Pericardium fibroblast (primary cell): ENCODE data around the gene TCF25. TPM values are rescaled to one million over a fixed set of nuclear protein-coding genes. Genes with fewer than 3 reads are reported as not detected.

ENCODE experiments used
- total RNA-seq: library from RNA; depleted of rRNA; stranded (reverse); fragments of >200 nt; gene quantifications from 2 replicates; pipeline ENCODE4 v1.2.3, GENCODE V29; 2015

Gene TCF25
- total RNA-seq = 164 and 191 TPM in 2 replicates

GRCh38 chr16:89873109-89873971 lies at the start of gene TCF25:
Gene TCF25, plus strand, starts transcription at chr16:89873592. Its CDS starts 76 bp downstream, at chr16:89873668.

GRCh38 chr16:89828199-89828869 lies 45.1 kb upstream of the TCF25 start, which contains the start of gene SPIRE2:
Gene SPIRE2, plus strand, starts transcription at chr16:89828475. Its CDS starts 76 bp downstream, at chr16:89828551.

GRCh38 chr16:89918453-89919347 lies 45.3 kb downstream of the TCF25 start, which contains the start of gene MC1R:
Gene MC1R, plus strand, starts transcription at chr16:89918862. Its CDS starts 397 bp downstream, at chr16:89919259.

GRCh38 chr16:89922884-89923639 lies 49.7 kb downstream of the TCF25 start, which contains the start of gene TUBB3:
Gene TUBB3, plus strand, starts transcription at chr16:89923342. Its CDS starts 60 bp downstream, at chr16:89923402.

Other genes with a start within 250 kb of the TCF25 start
- gene CHMP1A, start 215.9 kb upstream of the TCF25 start, total RNA-seq = 74.3 and 82.3 TPM in 2 replicates
- 2.0 and 7.6 TPM in 2 replicates for gene SPATA33, start 215.8 kb upstream of the TCF25 start, total RNA-seq
- 41.0 and 45.5 TPM in 2 replicates for gene CDK10, start 186.9 kb upstream of the TCF25 start, total RNA-seq
- 10.3 and 19.4 TPM in 2 replicates for gene SPATA2L, start 171.9 kb upstream of the TCF25 start, total RNA-seq
- gene VPS9D1, start 152.7 kb upstream of the TCF25 start, total RNA-seq = 7.8 and 12.0 TPM in 2 replicates
- 14.0 and 16.8 TPM in 2 replicates for gene ZNF276, start 152.1 kb upstream of the TCF25 start, total RNA-seq
- 2.3 and 2.8 TPM in 2 replicates for gene FANCA, start 56.9 kb upstream of the TCF25 start, total RNA-seq
- 3.2 and 3.5 TPM in 2 replicates for gene SPIRE2, start 45.1 kb upstream of the TCF25 start, total RNA-seq
- gene MC1R, start 45.3 kb downstream of the TCF25 start, total RNA-seq = 3.6 and 5.4 TPM in 2 replicates
- 110 and 125 TPM in 2 replicates for gene TUBB3, start 49.8 kb downstream of the TCF25 start, total RNA-seq
- 73.5 and 85.8 TPM in 2 replicates for gene DEF8, start 75.2 kb downstream of the TCF25 start, total RNA-seq
- under 0.01 and 0.34 TPM in 2 replicates for gene DBNDD1, start 145.9 kb downstream of the TCF25 start, total RNA-seq
- gene PRDM7, start 203.7 kb downstream of the TCF25 start, total RNA-seq = not detected in 2 replicates